AG04450 (cell line): ENCODE data around the gene FRMD4A. TPM values are rescaled to one million over a fixed set of nuclear protein-coding genes. Genes with fewer than 3 reads are reported as not detected.
A peak's percentile ranks its signal among the peaks of the same experiment; 100 is the strongest.

Source experiments
- CTCF ChIA-PET: fragments of 300-600, 350-600 bp; formaldehyde crosslinking; extraction: SDS; loops from one replicate; lab custom pipeline; 2022; ENCODE audit warnings: antibody characterized with exemption, inconsistent platforms; lab: Charles Lee
- POLR2A ChIA-PET: fragments of 350-600 bp; formaldehyde crosslinking; extraction: SDS; loops from one replicate; lab custom pipeline; 2021; ENCODE audit warnings: antibody characterized with exemption, inconsistent platforms; lab: Yijun Ruan, JAX
- DNase-seq: peaks from one replicate; pipeline ENCODE4 v3.0.0-alpha.2; 2011; ENCODE audit warnings: low read depth, low spot score
- H3K27ac ChIP-seq: one replicate; pipeline ENCODE4 v1.5.1; 2012; ENCODE audit warnings: low read depth, low read length, control low read depth
- H3K27me3 ChIP-seq: one replicate; pipeline ENCODE4 v1.6.0; 2012; ENCODE audit warnings: low read length; ENCODE audit not compliant: control insufficient read depth, insufficient read depth
- H3K4me3 ChIP-seq: 2 replicates; pipeline ENCODE4 v1.5.1; 2011; ENCODE audit warnings: mild to moderate bottlenecking, low read depth, low read length, control low read depth
- H3K9me3 ChIP-seq: 2 replicates; pipeline ENCODE4 v1.5.1; 2012; ENCODE audit warnings: low read length; ENCODE audit not compliant: control insufficient read depth, insufficient read depth
- polyA plus RNA-seq: library from polyadenylated mRNA; depleted of rRNA; stranded (reverse); fragments of >200 nt; gene quantifications from 2 replicates; pipeline ENCODE4 v1.2.3, GENCODE V29; 2011
- TF ChIP-seq, protein P1 (sequence below): IDR thresholded peaks from 2 replicates; pipeline ENCODE4 v1.5.1; 2011; ENCODE audit warnings: low read depth, low read length, control low read depth, inconsistent platforms

Gene FRMD4A
- polyA plus RNA-seq, 1 experiment: 45.7 TPM

DNA sequence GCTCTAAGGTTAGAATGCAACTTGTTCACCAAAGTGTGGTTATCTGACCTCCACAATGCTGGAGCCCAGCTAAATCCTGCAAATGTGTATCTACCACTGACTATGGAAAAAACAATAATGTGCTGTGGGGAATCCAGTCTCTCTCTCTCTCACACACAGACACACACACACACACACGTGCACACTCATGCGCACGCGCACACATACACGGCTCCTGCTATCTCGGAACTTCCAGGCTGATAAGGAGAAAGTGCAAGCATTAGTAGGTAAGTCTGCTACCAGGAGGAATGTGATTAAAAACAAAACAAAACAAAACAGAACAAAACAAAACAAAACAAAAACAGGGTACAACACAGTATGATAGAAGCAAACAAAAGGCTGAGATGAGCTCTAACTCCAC, 205.2 kb downstream of the FRMD4A start:
- ChIA-PET CTCF (interaction anchor here (1.3 kb wide), 1 partner anchor 338 kb away, joined by 4 read pairs; no protein-coding TSS in a partner anchor), POLR2A (no interaction called here)
- DNase-seq: no peak
- Histone ChIP-seq H3K27ac (no peak overlapping the region), H3K4me3 (no peak overlapping the region), H3K27me3 (peaks cover 3% of the 10 kb centered on the region), H3K9me3 (peaks cover 4% of the 10 kb centered on the region; the same call in 1 of the 2 replicates)
- TF ChIP-seq, protein P1, sequence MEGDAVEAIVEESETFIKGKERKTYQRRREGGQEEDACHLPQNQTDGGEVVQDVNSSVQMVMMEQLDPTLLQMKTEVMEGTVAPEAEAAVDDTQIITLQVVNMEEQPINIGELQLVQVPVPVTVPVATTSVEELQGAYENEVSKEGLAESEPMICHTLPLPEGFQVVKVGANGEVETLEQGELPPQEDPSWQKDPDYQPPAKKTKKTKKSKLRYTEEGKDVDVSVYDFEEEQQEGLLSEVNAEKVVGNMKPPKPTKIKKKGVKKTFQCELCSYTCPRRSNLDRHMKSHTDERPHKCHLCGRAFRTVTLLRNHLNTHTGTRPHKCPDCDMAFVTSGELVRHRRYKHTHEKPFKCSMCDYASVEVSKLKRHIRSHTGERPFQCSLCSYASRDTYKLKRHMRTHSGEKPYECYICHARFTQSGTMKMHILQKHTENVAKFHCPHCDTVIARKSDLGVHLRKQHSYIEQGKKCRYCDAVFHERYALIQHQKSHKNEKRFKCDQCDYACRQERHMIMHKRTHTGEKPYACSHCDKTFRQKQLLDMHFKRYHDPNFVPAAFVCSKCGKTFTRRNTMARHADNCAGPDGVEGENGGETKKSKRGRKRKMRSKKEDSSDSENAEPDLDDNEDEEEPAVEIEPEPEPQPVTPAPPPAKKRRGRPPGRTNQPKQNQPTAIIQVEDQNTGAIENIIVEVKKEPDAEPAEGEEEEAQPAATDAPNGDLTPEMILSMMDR: no peak

DNA sequence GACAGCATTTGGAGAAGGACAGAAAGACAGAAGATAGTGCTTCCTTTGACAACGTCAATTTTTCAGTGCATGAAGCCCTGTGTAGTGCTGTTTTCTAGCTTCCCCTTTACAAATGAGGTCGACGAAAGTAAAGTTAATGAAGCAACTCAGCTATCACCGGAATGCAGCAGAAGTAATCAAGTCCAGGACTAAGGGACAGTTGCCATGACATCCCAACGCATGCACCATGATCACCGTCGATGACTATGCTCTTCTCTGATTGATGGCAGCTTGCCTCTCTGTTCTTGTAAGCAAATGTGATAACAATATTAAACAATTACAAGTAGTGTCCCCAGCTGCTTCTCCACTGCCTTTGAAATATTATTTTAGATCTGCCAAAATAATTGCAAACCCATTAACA, 205.8 kb downstream of the FRMD4A start:
- TF ChIP-seq, protein P1: no peak
- Histone ChIP-seq H3K4me3 (no peak overlapping the region), H3K27ac (no peak overlapping the region), H3K27me3 (peaks cover 3% of the 10 kb centered on the region), H3K9me3 (peaks cover 4% of the 10 kb centered on the region; the same call in 1 of the 2 replicates)
- ChIA-PET POLR2A (interaction anchor here (0.7 kb wide), 1 partner anchor 15 kb away, joined by 3 read pairs; no protein-coding TSS in a partner anchor), CTCF (interaction anchor here (1.3 kb wide), 1 partner anchor 338 kb away, joined by 4 read pairs; no protein-coding TSS in a partner anchor)
- DNase-seq: peak; percentile 13

DNA sequence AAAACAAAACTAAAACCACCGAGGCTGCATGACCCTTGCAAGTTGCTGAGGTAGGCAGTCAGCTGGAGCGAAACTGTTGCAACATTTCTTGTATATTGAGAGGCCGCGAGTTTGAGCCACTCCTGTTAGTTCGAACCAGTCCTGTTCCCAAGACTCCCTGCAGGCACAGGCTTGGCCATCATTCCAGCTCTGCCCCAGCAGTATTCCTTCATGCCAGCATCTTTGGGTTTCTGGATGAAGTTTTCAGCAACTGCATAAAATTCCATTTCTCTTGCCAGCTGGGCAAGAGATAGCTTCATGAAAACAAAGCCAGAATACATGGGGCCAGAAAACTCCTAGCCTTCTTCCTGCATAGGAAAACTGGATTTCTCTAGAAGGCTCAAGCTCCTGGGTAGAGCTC, 207.6 kb downstream of the FRMD4A start:
- H3K4me3 ChIP-seq: no peak overlapping the region
- no peak for DNase-seq
- H3K9me3 ChIP-seq: peaks cover 4% of the 10 kb centered on the region; the same call in 1 of the 2 replicates
- TF ChIP-seq, protein P1: no peak
- ChIA-PET POLR2A (no interaction called here), CTCF (no interaction called here)
- H3K27me3 ChIP-seq: peaks cover 3% of the 10 kb centered on the region
- no peak overlapping the region for H3K27ac ChIP-seq

DNA sequence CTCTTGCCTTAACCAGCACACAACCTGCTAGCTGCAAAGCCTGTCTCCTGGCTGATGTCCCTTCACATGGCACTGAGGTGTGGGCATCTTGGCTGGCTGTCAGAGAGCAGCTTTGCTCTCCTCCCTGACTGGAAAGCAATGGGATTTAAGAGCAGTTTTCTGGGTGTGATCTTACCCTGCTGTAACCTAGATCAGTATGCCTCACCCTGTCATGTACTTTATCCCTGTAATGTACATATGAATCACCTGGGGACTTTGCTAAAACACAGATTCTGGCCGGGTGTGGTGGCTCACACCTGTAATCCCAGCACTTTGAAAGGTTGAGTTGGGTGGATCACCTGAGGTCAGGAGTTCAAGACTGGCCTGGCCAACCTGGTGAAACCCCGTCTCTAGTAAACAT, 209.9 kb downstream of the FRMD4A start:
- no peak for DNase-seq
- POLR2A ChIA-PET: no interaction called here
- Histone ChIP-seq H3K4me3 (no peak overlapping the region), H3K27me3 (peaks cover 4% of the 10 kb centered on the region), H3K9me3 (no peaks in the 10 kb centered on the region), H3K27ac (no peak overlapping the region)
- TF ChIP-seq, protein P1: no peak
- CTCF ChIA-PET: no interaction called here

DNA sequence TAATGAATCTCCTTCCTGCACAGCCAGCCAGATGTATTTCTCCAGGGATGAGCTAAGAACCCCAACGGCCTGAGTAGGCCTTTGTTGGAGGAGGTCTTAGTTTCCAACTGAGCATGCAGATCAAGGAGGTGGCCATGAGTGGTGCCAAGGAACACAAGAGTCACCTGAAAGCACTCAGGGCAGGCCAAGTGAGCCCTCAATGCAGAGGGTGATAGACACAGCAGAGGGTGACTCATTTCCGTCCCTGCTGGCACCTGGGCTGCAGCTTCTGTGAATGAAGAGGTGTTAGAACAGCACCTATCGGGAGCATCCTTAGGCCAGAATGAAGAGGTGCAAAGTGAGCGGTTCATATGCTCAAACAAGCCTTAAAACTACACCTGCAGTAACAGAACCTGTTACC, 211.8 kb downstream of the FRMD4A start:
- POLR2A ChIA-PET: no interaction called here
- Histone ChIP-seq H3K27me3 (peaks cover 10% of the 10 kb centered on the region), H3K4me3 (no peak overlapping the region), H3K9me3 (no peaks in the 10 kb centered on the region), H3K27ac (no peak overlapping the region)
- DNase-seq: no peak
- TF ChIP-seq, protein P1: no peak
- CTCF ChIA-PET: no interaction called here
